Liver (tissue), 3 donors: ENCODE results near the gene CDCA8.

Experiments used
- GABPA ChIP-seq, 2 donors: IDR thresholded peaks in 1 of 2; conservative IDR thresholded peaks in 1 of 2; 2 replicates each; pipeline ENCODE4 v1.6.1; 2016; ENCODE audit warnings: antibody characterized with exemption in 2 of 2, mild to moderate bottlenecking in 1 of 2, moderate library complexity in 1 of 2
- JUND ChIP-seq, 2 donors: IDR thresholded peaks; 2 replicates each; pipeline ENCODE4 v1.6.1; 2016; ENCODE audit warnings: antibody characterized with exemption in 2 of 2
- SP1 ChIP-seq: IDR thresholded peaks from 2 replicates; pipeline ENCODE4 v1.6.1; 2018; ENCODE audit warnings: antibody characterized with exemption, mild to moderate bottlenecking
- TF ChIP-seq, protein P1 (sequence below): fragments of 150-350 bp; IDR thresholded peaks from 2 replicates; pipeline ENCODE4 v1.5.1; 2017; ENCODE audit warnings: improper control_type of control experiment, low read depth, low read length; ENCODE audit not compliant: missing input control
- TF ChIP-seq, protein P2 (sequence below): IDR thresholded peaks from 2 replicates; pipeline ENCODE4 v1.6.1; 2016; ENCODE audit warnings: antibody characterized with exemption
- TF ChIP-seq, protein P3 (sequence below): IDR thresholded peaks from 2 replicates; pipeline ENCODE4 v1.6.1; 2016; ENCODE audit warnings: antibody characterized with exemption
- donor health status: healthy.
- donor health status: healthy.

DNA sequence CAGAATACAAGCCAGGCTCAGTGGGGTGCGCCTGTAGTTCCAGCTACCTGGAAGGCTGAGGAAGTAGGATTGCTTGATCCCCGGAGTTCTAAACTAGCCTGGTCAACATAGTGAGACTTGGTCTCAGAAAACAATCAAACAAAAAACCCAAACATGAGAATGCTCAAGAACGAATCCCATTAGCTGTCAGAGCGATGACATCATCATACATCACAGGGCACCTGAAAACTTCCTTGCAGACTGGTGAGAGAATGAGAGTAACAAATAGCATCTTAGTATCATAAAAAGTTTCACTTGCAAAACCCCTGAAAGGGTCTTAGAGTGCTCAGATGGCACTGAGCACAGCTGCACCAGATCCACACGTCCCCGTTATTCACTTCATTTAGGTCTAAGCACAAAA is 21.1 kb upstream of the CDCA8 start:
- TF ChIP-seq, protein P1, sequence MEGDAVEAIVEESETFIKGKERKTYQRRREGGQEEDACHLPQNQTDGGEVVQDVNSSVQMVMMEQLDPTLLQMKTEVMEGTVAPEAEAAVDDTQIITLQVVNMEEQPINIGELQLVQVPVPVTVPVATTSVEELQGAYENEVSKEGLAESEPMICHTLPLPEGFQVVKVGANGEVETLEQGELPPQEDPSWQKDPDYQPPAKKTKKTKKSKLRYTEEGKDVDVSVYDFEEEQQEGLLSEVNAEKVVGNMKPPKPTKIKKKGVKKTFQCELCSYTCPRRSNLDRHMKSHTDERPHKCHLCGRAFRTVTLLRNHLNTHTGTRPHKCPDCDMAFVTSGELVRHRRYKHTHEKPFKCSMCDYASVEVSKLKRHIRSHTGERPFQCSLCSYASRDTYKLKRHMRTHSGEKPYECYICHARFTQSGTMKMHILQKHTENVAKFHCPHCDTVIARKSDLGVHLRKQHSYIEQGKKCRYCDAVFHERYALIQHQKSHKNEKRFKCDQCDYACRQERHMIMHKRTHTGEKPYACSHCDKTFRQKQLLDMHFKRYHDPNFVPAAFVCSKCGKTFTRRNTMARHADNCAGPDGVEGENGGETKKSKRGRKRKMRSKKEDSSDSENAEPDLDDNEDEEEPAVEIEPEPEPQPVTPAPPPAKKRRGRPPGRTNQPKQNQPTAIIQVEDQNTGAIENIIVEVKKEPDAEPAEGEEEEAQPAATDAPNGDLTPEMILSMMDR: no peak
- TF ChIP-seq JUND (IDR thresholded peaks at IDR 0.05): no peak
- TF ChIP-seq, protein P2, sequence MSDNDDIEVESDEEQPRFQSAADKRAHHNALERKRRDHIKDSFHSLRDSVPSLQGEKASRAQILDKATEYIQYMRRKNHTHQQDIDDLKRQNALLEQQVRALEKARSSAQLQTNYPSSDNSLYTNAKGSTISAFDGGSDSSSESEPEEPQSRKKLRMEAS: no peak
- no peak for TF ChIP-seq SP1
- no peak for TF ChIP-seq GABPA (IDR thresholded peaks at IDR 0.05 in 1 of 2, conservative IDR thresholded peaks at IDR 0.05 in 1 of 2)
- TF ChIP-seq, protein P3, sequence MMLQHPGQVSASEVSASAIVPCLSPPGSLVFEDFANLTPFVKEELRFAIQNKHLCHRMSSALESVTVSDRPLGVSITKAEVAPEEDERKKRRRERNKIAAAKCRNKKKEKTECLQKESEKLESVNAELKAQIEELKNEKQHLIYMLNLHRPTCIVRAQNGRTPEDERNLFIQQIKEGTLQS: no peak
